Stomach (tissue), 4 donors: ENCODE results near the gene NLRC3.

Source experiments
- CTCF ChIP-seq, 7 experiments: fragments of 450-650 bp in 4 of 7; fragments of 200-600 bp in 3 of 7; sonication (generic) in 3 of 7; IDR thresholded peaks; one replicate each; pipeline ENCODE4 v1.5.1; 2016 to 2019; ENCODE audit warnings: antibody characterized with exemption in 7 of 7, control low read depth in 2 of 7, mild to moderate bottlenecking in 1 of 7
- EP300 ChIP-seq: sonication (generic); formaldehyde crosslinking; IDR thresholded peaks from one replicate; pipeline ENCODE4 v1.6.1; 2017; ENCODE audit warnings: antibody characterized with exemption
- POLR2A ChIP-seq, 4 donors: fragments of 450-650 bp; IDR thresholded peaks; one replicate each; pipeline ENCODE4 v1.6.1; 2016; ENCODE audit warnings: antibody characterized with exemption in 4 of 4, control low read depth in 2 of 4, mild to moderate bottlenecking in 1 of 4, moderate library complexity in 1 of 4
- POLR2AphosphoS5 ChIP-seq, 3 donors: sonication (generic); formaldehyde crosslinking; IDR thresholded peaks; one replicate each; pipeline ENCODE4 v1.6.1; 2016; ENCODE audit warnings: antibody characterized with exemption in 3 of 3

- TF ChIP-seq CTCF (IDR thresholded peaks at IDR 0.05) = no peak
- no peak for TF ChIP-seq POLR2A (IDR thresholded peaks at IDR 0.05)
- TF ChIP-seq POLR2AphosphoS5 (IDR thresholded peaks at IDR 0.05) = no peak
- TF ChIP-seq EP300 = no peak
These were observed 56.4 kb downstream of the NLRC3 start for GRCh38 chr16:3520841-3521240.
